WTC11 (cell line): ENCODE measurements around the gene CSRNP3.

ENCODE experiments used
- ATF1 ChIP-seq: sonication (generic); formaldehyde crosslinking; IDR thresholded peaks from 2 replicates; pipeline ENCODE4 v1.8.1; 2023; ENCODE audit warnings: mild to moderate bottlenecking, moderate library complexity, missing genetic modification reagents
- ATF3 ChIP-seq: sonication (generic); formaldehyde crosslinking; conservative IDR thresholded peaks from 2 replicates; pipeline ENCODE4 v1.8.1; 2022; ENCODE audit warnings: mild to moderate bottlenecking, missing genetic modification reagents
- CTCF ChIP-seq: fragments of 200-600 bp; IDR thresholded peaks from 2 replicates; pipeline ENCODE4 v1.8.0; 2022; ENCODE audit warnings: antibody characterized with exemption
- MAX ChIP-seq: sonication (generic); formaldehyde crosslinking; IDR thresholded peaks from 2 replicates; pipeline ENCODE4 v1.8.0; 2022; ENCODE audit warnings: mild to moderate bottlenecking, missing genetic modification reagents
- NFYB ChIP-seq: sonication (generic); formaldehyde crosslinking; conservative IDR thresholded peaks from 2 replicates; pipeline ENCODE4 v1.8.0; 2022; ENCODE audit warnings: low read depth, missing genetic modification reagents
- NR2C2 ChIP-seq: sonication (generic); formaldehyde crosslinking; IDR thresholded peaks from 2 replicates; pipeline ENCODE4 v1.8.0; 2022; ENCODE audit warnings: mild to moderate bottlenecking, missing genetic modification reagents
- SMAD3 ChIP-seq: sonication (generic); formaldehyde crosslinking; IDR thresholded peaks from 2 replicates; pipeline ENCODE4 v1.8.0; 2022; ENCODE audit warnings: missing genetic modification reagents, mild to moderate bottlenecking, borderline replicate concordance
- SP1 ChIP-seq: sonication (generic); formaldehyde crosslinking; conservative IDR thresholded peaks from 2 replicates; pipeline ENCODE4 v1.8.1; 2022; ENCODE audit warnings: missing genetic modification reagents
- ZNF232 ChIP-seq: sonication (generic); formaldehyde crosslinking; IDR thresholded peaks from 2 replicates; pipeline ENCODE4 v1.8.0; 2022; ENCODE audit warnings: mild to moderate bottlenecking, missing genetic modification reagents

- TF ChIP-seq NR2C2 (CRISPR knock-in tag) = no peak
- TF ChIP-seq ZNF232 (CRISPR knock-in tag) = no peak
- no peak for TF ChIP-seq SMAD3 (CRISPR knock-in tag)
- no peak for TF ChIP-seq ATF3 (CRISPR knock-in tag)
- TF ChIP-seq MAX (CRISPR knock-in tag) = no peak
- no peak for TF ChIP-seq CTCF
- TF ChIP-seq NFYB (CRISPR knock-in tag) = no peak
- TF ChIP-seq ATF1 (CRISPR knock-in tag) = no peak
- no peak for TF ChIP-seq SP1
Measured at GRCh38 chr2:165462443-165462842, 7.1 kb upstream of the CSRNP3 start.
